WERI-Rb-1 (cell line): ENCODE results near the gene ENC1.

Experiments
- DNase-seq: peaks from one replicate; pipeline ENCODE4 v3.0.0-alpha.2; 2020
- H3K27ac ChIP-seq: fragments of 250-450 bp; sonication (Bioruptor Pico); 2 replicates; pipeline ENCODE4 v1.5.1; 2020; ENCODE audit warnings: mild to moderate bottlenecking, moderate library complexity
- H3K27me3 ChIP-seq: fragments of 250-450 bp; sonication (Bioruptor Pico); 2 replicates; pipeline ENCODE4 v1.5.1; 2021; ENCODE audit warnings: mild to moderate bottlenecking, low read depth, moderate library complexity; ENCODE audit not compliant: insufficient read depth, severe bottlenecking
- H3K36me3 ChIP-seq: fragments of 250-450 bp; sonication (Bioruptor Pico); 2 replicates; pipeline ENCODE4 v1.5.1; 2020; ENCODE audit warnings: mild to moderate bottlenecking, moderate library complexity
- H3K4me3 ChIP-seq: 2 replicates; pipeline ENCODE4 v1.5.1; 2011; ENCODE audit warnings: low read depth, mild to moderate bottlenecking, control low read depth, low read length
- H3K9me3 ChIP-seq: fragments of 250-450 bp; sonication (Bioruptor Pico); 2 replicates; pipeline ENCODE4 v1.5.1; 2021; ENCODE audit warnings: mild to moderate bottlenecking, moderate library complexity; ENCODE audit not compliant: severe bottlenecking
- TF ChIP-seq, protein P1 (sequence below): IDR thresholded peaks from 2 replicates; pipeline ENCODE4 v1.5.1; 2011; ENCODE audit warnings: low read depth, mild to moderate bottlenecking, control low read depth, inconsistent platforms, low read length

ENC1 gene, protein sequence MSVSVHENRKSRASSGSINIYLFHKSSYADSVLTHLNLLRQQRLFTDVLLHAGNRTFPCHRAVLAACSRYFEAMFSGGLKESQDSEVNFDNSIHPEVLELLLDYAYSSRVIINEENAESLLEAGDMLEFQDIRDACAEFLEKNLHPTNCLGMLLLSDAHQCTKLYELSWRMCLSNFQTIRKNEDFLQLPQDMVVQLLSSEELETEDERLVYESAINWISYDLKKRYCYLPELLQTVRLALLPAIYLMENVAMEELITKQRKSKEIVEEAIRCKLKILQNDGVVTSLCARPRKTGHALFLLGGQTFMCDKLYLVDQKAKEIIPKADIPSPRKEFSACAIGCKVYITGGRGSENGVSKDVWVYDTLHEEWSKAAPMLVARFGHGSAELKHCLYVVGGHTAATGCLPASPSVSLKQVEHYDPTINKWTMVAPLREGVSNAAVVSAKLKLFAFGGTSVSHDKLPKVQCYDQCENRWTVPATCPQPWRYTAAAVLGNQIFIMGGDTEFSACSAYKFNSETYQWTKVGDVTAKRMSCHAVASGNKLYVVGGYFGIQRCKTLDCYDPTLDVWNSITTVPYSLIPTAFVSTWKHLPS

GRCh38 chr5:74640450-74640953, at the start of gene ENC1:
Gene ENC1, minus strand, starts transcription at chr5:74640728. Its CDS starts 4,243 bp downstream, at chr5:74636485.
- H3K4me3 ChIP-seq: peak within 1 kb of the TSS; percentile 91
- TF ChIP-seq, protein P1, sequence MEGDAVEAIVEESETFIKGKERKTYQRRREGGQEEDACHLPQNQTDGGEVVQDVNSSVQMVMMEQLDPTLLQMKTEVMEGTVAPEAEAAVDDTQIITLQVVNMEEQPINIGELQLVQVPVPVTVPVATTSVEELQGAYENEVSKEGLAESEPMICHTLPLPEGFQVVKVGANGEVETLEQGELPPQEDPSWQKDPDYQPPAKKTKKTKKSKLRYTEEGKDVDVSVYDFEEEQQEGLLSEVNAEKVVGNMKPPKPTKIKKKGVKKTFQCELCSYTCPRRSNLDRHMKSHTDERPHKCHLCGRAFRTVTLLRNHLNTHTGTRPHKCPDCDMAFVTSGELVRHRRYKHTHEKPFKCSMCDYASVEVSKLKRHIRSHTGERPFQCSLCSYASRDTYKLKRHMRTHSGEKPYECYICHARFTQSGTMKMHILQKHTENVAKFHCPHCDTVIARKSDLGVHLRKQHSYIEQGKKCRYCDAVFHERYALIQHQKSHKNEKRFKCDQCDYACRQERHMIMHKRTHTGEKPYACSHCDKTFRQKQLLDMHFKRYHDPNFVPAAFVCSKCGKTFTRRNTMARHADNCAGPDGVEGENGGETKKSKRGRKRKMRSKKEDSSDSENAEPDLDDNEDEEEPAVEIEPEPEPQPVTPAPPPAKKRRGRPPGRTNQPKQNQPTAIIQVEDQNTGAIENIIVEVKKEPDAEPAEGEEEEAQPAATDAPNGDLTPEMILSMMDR: peak; percentile 59
- H3K36me3 ChIP-seq: peaks cover 27% of the 10 kb centered on the region
- peak within 1 kb of the TSS; percentile 91 for H3K27ac ChIP-seq
- peak; percentile 95 for DNase-seq
- no peaks in the 10 kb centered on the region for H3K27me3 ChIP-seq
- H3K9me3 ChIP-seq: no peaks in the 10 kb centered on the region

- H3K9me3 ChIP-seq: no peaks in the 10 kb centered on the region
- TF ChIP-seq, protein P1: no peak
- no peak for DNase-seq
- peaks cover 7% of the 10 kb centered on the region for H3K36me3 ChIP-seq
- H3K27ac ChIP-seq: no peak overlapping the region
- no peaks in the 10 kb centered on the region for H3K27me3 ChIP-seq
- no peak overlapping the region for H3K4me3 ChIP-seq
Measured at GRCh38 chr5:74686962-74687751, 46.6 kb upstream of the ENC1 start.

DNA sequence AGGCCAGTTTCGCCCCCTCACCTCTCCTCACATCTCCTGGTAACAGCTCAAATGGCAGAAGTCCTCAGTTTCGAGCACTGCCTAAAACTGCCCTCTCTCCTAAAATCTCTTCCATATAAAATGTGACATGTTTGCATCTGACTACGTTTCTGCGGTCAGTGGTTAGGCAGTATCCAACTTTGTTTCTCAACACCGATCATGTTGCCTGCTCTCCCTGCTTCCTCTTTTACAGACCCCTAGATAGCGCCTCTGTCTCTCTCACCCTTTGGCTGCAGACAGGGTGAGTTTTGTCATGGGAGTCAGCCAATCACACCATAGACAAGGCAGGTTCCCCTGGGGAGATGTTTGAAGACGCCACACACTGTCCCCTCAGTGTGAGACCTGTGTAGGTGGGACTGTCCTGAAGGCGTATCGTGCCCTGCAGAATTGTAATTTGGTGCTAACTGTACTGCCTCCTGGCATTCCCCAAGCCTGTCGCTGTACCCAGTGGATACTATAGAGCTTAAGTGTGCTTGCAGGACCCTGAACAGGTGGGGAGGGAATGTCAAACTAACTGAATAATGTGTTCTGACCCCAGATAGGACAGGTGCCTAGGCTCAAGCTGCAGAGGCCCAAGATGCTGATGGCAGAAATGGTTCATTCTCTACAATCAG, 45.6 kb upstream of the ENC1 start:
- Histone ChIP-seq H3K9me3 (no peaks in the 10 kb centered on the region), H3K4me3 (peak overlapping the region; percentile 70), H3K27me3 (no peaks in the 10 kb centered on the region), H3K36me3 (peaks cover 3% of the 10 kb centered on the region), H3K27ac (no peak overlapping the region)
- no peak for DNase-seq
- TF ChIP-seq, protein P1: no peak

- TF ChIP-seq, protein P1: no peak
- H3K9me3 ChIP-seq: no peaks in the 10 kb centered on the region
- H3K4me3 ChIP-seq: peak within 1 kb of the TSS; percentile 70
- H3K36me3 ChIP-seq: peaks cover 3% of the 10 kb centered on the region
- H3K27me3 ChIP-seq: no peaks in the 10 kb centered on the region
- H3K27ac ChIP-seq: peak within 1 kb of the TSS; percentile 66
- peak; percentile 85 for DNase-seq
Measured at GRCh38 chr5:74684900-74685851, 44.6 kb upstream of the ENC1 start, which contains the start of gene HEXB. Gene HEXB, plus strand, starts transcription at chr5:74685233. Its CDS starts 28 bp downstream, at chr5:74685261.
